GM18499 (cell line): ENCODE data around the gene TP53.

ENCODE experiments used
- ATAC-seq: cut with Tn5 transposase; IDR thresholded peaks from one replicate; pipeline ENCODE4 v1.9.1; 2021; ENCODE audit warnings: moderate number of reproducible peaks; ENCODE audit not compliant: insufficient read depth, unreplicated experiment

TP53 gene

GRCh38 chr17:7707858-7708750 is 20.8 kb upstream of the TP53 start:
- ATAC-seq: no peak

GRCh38 chr17:7707446-7707845 is 20.2 kb upstream of the TP53 start:
- ATAC-seq: no peak

DNA sequence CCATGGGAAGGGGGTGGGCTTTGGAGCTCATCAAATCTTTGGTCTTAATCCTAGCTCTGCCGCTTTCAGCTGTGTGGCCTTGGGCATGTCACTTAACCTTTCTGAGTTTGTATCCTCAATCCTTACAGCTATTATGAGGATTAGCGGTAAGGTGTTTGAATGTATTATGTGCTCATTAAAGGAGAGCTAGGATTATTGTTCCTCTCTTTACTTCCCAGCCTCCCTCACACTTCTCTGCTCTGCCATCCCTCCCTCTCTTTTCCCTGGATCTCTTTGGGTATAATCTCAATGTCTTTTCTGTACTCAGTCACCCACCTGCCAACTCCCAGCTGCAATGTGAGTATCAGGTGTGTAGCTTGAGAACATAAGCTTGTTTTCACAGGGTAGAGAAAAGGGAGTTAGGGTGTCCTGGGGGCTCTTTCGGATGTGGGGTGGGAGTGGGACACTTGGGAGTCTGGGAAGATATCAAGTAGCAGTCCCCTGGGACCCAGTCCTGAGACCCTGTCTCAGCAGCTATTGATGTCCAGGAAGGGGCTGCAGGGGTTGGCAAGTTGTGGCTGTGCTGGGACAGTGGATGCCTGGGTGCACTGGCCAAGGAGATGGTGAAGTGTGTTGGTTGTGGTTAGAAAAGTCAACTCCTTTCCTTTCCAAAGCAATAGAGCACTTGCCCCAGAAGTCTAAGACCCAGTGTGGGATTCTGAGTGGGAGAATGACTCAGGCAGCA is 19.5 kb upstream of the TP53 start:
- no peak for ATAC-seq

DNA sequence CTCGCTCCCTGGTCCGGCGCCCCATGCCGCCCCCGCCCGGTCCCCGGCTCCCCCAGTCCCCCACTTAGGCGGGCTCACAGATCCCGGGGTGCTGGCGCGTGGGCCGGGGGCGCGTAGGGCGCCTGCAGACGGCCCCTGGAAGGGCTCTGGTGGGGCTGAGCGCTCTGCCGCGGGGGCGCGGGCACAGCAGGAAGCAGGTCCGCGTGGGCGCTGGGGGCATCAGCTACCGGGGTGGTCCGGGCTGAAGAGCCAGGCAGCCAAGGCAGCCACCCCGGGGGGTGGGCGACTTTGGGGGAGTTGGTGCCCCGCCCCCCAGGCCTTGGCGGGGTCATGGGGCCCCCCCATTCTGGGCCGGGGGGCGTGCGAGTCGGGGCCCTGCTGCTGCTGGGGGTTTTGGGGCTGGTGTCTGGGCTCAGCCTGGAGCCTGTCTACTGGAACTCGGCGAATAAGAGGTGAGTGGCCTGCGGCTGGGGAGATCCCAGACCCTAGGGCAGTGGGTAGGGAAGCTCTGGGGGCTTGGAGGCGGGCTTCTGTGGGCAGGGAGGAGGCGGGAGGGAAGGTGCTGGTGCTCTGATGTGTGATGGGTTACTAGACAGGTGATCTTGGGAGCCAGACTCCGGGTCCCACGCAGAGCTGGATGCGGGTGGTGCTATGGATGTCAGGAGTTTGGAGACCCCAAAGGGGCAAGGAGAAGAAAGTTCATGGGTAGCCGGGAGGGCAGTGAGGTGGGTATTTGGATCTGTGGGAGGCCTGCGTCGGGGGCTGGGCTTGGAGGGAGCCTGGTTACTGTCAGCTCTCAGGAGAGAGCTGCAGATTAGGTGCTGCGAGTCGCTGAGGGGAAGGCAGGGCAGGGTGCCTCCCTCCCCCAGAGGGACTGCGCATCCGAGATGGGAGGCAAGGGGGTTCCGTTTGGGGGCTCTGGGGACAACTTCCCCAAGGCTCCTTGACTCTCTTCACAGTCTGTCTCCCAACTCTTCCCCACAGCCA is 18.3 kb upstream of the TP53 start:
- ATAC-seq: no peak

- no peak for ATAC-seq
Measured at GRCh38 chr17:7704601-7705268, 17.4 kb upstream of the TP53 start, which contains the start of gene EFNB3. TSS of gene EFNB3 (plus strand) at chr17:7705202. CDS start at chr17:7705599, 397 bp downstream.

DNA sequence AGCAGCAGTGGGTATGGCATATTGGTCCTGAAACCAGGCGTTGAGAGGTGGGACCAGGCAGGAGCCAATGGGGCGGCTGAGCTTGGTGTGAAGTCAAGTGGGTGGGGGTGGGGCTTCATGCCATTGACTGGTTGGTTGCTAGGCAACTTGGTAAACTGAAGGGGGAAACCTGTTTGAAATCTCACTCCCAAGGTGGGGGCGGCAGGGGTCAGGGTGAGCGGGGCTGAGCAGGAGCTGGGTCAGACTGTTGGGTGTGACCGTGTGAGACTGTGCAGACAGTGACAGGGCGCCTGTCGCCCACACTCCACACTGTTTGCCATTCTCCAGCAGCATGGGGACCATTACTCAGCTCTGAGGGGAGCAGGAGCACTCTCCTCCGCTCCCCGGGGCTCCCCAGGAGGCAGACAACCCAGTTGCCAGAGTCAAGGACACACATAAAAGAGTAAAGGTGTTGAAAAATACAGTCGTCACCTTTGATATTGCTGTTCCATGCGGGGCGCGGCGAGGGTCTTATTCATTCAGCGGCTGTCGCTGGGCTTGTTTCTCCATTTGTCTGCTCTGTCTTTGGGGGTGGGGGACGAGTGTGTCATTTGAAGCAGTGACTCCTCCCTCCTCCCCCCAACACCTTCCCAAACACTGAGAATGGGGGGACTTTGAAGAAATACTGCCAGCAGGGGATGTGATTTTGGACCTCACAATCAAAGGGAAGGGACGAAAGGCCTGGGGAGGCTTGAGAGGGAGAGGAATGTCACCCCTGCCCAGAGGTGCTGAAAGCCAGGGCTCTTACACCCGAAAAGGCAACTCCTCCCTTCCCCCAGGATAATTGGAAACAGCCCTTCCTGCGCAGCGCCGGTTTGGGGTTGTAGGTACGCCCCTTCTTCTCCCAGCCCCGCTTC is 16.5 kb upstream of the TP53 start:
- no peak for ATAC-seq

DNA sequence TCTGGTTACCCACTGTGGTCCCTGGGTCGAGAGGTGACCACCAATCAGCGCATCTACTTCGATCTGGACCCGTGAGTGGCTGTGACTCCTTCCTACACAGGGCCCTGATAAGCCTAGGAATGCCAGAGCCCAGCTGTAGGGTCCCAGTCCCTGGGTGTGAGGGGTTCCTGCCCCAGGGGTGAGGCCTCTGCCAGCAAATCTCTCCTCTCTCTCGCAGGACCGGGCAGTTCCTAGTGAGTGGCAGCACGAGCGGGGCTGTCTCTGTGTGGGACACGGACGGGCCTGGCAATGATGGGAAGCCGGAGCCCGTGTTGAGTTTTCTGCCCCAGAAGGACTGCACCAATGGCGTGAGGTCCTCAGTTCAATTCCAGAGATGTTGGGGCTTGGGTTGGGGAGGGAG is 15.5 kb upstream of the TP53 start:
- no peak for ATAC-seq

DNA sequence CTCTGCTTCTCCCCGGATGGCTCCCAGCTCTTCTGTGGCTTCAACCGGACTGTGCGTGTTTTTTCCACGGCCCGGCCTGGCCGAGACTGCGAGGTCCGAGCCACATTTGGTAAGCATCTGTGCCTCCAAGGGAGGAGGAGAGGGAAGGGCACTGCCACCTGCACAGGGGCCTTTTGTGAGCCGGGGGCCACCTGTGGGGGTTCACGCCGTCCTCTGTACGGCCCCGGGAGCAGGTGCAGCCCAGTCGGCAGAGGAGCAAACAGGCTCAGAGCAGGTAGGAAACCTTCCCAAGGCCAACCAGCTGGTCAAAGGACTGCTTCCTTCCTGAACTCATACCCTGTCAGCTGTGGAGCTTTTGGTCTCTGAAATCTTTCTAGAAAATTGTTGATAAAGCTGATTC is 14.4 kb upstream of the TP53 start:
- no peak for ATAC-seq

DNA sequence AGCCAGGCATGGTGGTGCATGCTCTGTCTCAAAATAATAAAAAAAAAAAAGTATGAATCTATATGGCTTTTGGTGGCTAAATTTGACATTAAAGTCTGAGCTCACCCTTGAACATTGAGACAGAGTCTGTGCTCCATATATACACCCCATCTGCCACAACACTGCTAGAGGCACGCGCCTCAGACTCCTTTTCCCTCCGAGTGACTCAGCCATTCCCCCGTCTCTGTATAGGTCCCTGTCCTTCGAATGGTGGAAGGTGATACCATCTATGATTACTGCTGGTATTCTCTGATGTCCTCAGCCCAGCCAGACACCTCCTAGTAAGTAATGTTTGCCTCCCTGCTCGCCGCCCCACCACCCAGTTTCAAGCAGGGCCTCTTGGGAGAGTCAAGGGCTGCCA is 13.2 kb upstream of the TP53 start:
- ATAC-seq: no peak

DNA sequence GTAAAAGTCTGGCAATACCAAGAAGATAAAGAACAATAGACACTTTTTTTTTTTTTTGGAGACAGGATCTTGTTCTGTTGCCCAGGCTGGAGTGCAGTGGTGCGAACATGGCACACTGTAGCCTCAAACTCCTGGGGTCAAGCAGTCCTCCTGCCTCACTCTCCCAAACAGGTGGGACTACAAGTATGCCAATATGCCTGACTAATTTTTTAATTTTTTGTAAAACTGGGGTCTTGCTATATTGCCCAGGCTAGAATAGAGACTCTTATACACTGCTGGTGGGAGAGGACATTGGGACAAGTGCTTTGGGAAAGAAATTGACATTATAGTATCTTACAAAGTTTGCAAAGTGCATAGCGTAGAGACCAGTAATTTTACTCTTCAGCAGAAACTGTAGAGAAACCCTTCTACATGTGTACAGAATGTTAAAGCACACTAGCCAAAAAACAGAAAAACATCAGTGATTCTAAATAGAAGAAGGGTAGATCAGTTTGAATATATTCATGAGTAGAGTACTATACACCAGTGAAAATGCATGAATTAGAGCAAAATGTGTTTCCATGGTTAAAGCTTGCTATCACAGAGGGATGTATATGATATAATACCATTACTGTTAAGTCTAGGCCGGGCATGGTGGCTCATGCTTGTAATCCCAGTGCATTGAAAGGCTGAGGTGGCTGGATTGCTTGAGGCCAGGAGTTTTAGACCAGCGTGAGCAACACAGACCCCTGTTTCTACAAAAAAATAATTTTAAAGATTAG is 10.7 kb upstream of the TP53 start:
- no peak for ATAC-seq

DNA sequence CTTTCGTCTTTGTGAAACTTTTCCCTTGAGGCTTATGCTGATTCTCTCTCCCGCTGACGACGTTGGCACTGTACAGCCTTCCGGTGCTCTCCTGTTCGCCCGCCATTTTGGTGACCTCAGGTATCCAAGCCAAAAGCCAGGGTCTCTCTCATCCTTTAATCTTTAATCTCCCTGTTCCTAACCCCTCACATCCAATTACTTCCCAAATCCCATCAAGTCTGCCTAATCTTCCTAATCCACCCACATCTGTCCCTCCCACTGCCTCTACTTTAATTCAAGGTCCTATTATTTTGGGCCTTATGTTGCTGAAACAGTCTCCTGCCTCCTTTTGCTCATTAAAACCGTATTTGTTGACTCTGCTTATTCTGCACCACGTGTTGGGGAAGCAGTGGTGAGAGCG is 8.3 kb upstream of the TP53 start:
- ATAC-seq: no peak

GRCh38 chr17:7688808-7689316 is 1.6 kb upstream of the TP53 start:
- ATAC-seq: no peak

- ATAC-seq: peak; percentile 65
Measured at GRCh38 chr17:7687908-7688807, 868 bp upstream of the TP53 start, which contains the start of gene WRAP53. TSS of gene WRAP53 (plus strand) at chr17:7688477. CDS start at chr17:7688649, 172 bp downstream.

DNA sequence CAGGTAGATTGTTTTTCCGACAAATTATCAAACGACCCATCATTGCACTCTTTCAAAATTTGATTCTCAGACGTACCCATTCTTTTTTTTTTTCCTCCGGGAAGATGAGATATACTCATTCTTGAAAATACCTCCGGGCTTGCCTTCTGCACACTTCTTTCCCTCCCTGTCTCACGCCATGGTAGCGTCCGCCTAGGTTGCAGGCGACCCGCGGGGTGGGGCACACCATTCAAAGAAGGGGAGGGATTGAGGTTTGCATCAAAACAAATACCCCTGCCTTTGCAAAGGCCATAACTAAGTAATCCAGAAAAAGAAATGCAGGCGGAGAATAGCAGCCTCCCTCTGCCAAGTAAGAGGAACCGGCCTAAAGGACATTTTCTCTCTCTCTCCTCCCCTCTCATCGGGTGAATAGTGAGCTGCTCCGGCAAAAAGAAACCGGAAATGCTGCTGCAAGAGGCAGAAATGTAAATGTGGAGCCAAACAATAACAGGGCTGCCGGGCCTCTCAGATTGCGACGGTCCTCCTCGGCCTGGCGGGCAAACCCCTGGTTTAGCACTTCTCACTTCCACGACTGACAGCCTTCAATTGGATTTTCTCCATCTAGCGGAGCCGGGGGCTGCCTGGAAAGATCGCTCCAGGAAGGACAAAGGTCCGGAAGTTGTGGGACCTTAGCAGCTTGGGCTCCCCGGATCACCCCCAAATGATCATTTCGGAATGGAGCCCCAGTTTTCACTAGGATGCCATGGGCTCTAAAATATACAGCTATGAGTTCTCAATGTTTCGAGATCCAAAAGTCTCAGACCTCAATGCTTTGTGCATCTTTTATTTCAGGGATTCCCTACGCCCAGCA is 843 bp downstream of the TP53 start:
- no peak for ATAC-seq

DNA sequence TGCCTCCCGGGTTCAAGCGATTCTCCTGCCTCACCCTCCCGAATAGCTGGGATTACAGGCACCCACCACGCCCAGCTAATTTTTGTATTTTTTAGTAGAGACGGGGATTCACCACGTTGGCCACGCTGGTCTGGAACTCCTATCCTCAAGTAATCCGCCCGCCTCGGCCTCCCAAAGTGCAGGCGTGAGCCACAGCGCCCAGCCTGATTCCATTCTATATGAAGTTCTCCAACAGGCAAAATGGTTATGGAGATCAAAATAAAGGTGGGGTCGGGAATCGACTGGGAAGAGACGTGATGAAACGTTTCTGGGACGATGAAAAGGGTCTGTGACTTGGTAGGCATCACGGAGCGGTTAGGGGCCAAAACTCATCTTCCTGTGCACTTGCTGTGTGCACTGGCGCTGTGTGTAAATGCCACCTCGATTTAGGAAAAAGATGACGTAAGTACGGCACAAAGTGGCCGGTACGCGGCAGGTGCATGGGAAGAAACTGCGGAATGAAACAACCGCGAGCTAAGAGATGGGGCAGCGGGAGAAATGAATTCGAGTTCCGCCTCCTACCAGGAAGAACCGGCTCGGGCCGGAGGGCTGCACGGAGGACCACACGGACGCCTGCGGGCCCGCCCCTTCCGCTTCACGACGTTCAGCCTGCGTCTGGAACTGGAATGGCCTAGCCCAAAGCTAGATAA is 1.6 kb downstream of the TP53 start:
- ATAC-seq: no peak
